H1 (cell line): ENCODE measurements around the gene TRIM15. TPM values are rescaled to one million over a fixed set of nuclear protein-coding genes. Genes with fewer than 3 reads are reported as not detected.

Source experiments
- CREB1 ChIP-seq: IDR thresholded peaks from 2 replicates; pipeline ENCODE4 v1.6.1; 2012; ENCODE audit warnings: inconsistent platforms
- CTBP2 ChIP-seq: IDR thresholded peaks from 2 replicates; pipeline ENCODE4 v1.7.0; 2011; ENCODE audit warnings: borderline replicate concordance, mild to moderate bottlenecking, moderate library complexity, mixed read lengths, low read length; ENCODE audit not compliant: insufficient read depth, insufficient read length
- CTCF ChIP-seq, 3 experiments: IDR thresholded peaks; 1 replicate in 2 of 3; 2 replicates in 1 of 3; pipeline versions ENCODE4 v1.5.1 to v1.6.1; 2011; ENCODE audit warnings: low read length in 3 of 3, mild to moderate bottlenecking in 3 of 3, inconsistent platforms in 2 of 3, low read depth in 1 of 3, moderate library complexity in 1 of 3; ENCODE audit not compliant: insufficient read depth in 1 of 3; ENCODE audit errors: control extremely low read depth in 1 of 3
- JUND ChIP-seq: IDR thresholded peaks from 2 replicates; pipeline ENCODE4 v1.6.1; 2011; ENCODE audit warnings: mild to moderate bottlenecking, improper control_type of control experiment, low read length
- NANOG ChIP-seq: IDR thresholded peaks from 2 replicates; pipeline ENCODE4 v1.6.1; 2011; ENCODE audit warnings: low read length, low read depth, mild to moderate bottlenecking, inconsistent platforms; ENCODE audit not compliant: insufficient read depth, poor library complexity, severe bottlenecking
- TAF7 ChIP-seq: optimal IDR thresholded peaks from 2 replicates; pipeline ENCODE3; 2011; ENCODE audit warnings: low read depth, mild to moderate bottlenecking, inconsistent platforms, low read length, moderate library complexity, borderline replicate concordance
- YY1 ChIP-seq: IDR thresholded peaks from 2 replicates; pipeline ENCODE4 v1.6.1; 2011; ENCODE audit warnings: low read depth, mild to moderate bottlenecking, low read length
- polyA plus RNA-seq, 7 experiments: library from polyadenylated mRNA; depleted of rRNA in 3 of 7; stranded (reverse) in 5 of 7; unstranded in 2 of 7; fragments of >200 nt in 5 of 7; fragments of 200-250 nt in 2 of 7; gene quantifications; 1 replicate in 5 of 7; 2 replicates in 1 of 7; 4 replicates in 1 of 7; pipeline versions ENCODE4 v1.2.1 to v1.2.3, GENCODE V29; 2011 to 2013; ENCODE audit warnings: missing spikeins in 2 of 7, mixed read lengths in 2 of 7
- total RNA-seq: library from RNA; stranded (reverse); fragmentation: NEBNext Ultra II Directional; extraction: Animal tissue kit (Norgen Biotek cat#: 25700); gene quantifications from 2 replicates; pipeline ENCODE4 v1.2.1, GENCODE V29; 2021

Gene TRIM15
- total and polyA plus RNA-seq, 2 of the 8 experiments (the other 6 are each of a cell fraction or from before 2014, with no cell fraction given) = 0.18 to 0.48 TPM

DNA sequence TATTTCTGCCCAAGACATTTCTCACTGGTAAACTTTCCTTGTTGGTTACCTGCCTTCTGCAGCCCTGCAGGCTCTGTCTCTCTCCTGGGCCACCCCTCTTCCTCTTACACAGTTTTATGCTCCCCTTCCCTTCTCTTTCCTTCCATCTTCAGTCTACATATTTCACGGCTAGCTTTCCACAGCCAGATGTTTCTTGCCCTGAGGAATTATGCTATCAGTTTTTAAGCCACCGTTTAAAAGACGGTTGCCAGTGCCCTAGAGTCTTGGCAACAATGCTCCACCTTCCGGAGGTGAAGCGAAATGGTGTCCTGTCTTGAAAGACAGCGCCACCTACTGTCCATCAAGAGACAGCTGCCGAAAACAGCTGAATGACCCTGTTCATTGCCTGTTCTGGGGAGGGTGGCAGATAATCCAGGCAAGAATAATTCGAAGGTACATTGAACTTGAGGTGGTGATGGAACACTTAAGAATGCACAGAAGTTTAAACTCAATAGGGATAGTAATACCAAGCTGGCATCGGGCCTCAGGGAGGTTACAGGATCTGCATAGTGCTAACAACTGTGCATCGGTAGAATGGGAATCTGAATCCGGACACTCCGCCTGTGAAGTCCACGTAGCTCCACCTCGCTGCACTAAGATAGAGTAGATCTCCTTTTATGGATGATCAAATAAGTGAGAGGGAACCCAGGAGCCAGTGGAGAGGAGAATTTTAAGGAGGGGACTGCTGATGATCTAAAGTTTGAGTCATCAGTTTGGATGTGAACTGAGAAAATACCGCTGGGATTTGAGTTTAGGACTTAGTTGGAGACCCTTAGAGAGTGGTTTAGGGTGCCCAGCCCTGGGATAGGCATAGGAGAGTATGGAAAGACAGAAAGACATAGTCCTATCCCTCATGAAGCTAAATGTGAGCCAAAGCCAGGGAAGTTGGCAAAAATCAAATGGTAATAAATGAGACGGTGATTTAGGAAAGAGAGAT lies 32.2 kb upstream of the TRIM15 start (continued):
- peak; percentile 98 to 100 (median 100) for TF ChIP-seq CTCF (IDR thresholded peaks at IDR 0.05; ENCODE audit: control extremely low read depth in 1 of 3, insufficient read depth in 1 of 3, low read depth in 1 of 3, low read length in 3 of 3)
- 0 out of 2 replicates have a peak, but pooled peaks have one; percentile 12 for TF ChIP-seq JUND
- TF ChIP-seq TAF7 = no peak
- no peak for TF ChIP-seq CTBP2
- peak; percentile 58; the same call in 1 of the 2 replicates for TF ChIP-seq YY1
- no peak for TF ChIP-seq NANOG
- TF ChIP-seq CREB1 = 0 out of 2 replicates have a peak, but pooled peaks have one; percentile 18
